Natural killer cell treated with Interleukin-12 subunit alpha and Interleukin-12 subunit beta and Interleukin-15 and Interleukin-18, amount 100 ng/mL, for 72 hours (primary cell): ENCODE data around the gene TRIM51. TPM values are rescaled to one million over a fixed set of nuclear protein-coding genes. Genes with fewer than 3 reads are reported as not detected.
"Not testable (repeated sequence)": the region's sequence is repeated elsewhere in the genome, so short reads cannot be mapped to it uniquely, and the experiment has no call there.

Source experiments
- ATAC-seq, 2 donors: fragments of 150-1000 bp; cut with Tn5 transposase in 1 of 2; sonication (Bioruptor Pico), chemical (Tn5 transposase) in 1 of 2; 2 replicates each; pipeline ENCODE4 v1.10.0; 2021
- DNase-seq: peaks from one replicate; pipeline ENCODE4 v3.0.0; 2022; ENCODE audit warnings: low spot score
- H3K27ac Mint-ChIP-seq, 2 donors: 1 replicate in 1 of 2; 2 replicates in 1 of 2; pipeline ENCODE4 v1.8.0; 2022; ENCODE audit warnings: mixed read lengths in 2 of 2, mild to moderate bottlenecking in 1 of 2, moderate library complexity in 1 of 2
- H3K27me3 Mint-ChIP-seq, 2 donors: 1 replicate in 1 of 2; 2 replicates in 1 of 2; pipeline ENCODE4 v1.8.0; 2022; ENCODE audit warnings: mixed read lengths in 2 of 2
- H3K36me3 Mint-ChIP-seq: one replicate; pipeline ENCODE4 v1.8.0; 2022; ENCODE audit warnings: mixed read lengths
- H3K4me1 Mint-ChIP-seq, 2 donors: 1 replicate in 1 of 2; 2 replicates in 1 of 2; pipeline ENCODE4 v1.8.0; 2022; ENCODE audit warnings: low read depth in 2 of 2, mixed read lengths in 2 of 2, mild to moderate bottlenecking in 1 of 2
- H3K4me3 Mint-ChIP-seq: one replicate; pipeline ENCODE4 v1.8.0; 2022; ENCODE audit warnings: mixed read lengths
- H3K9me3 Mint-ChIP-seq: 2 replicates; pipeline ENCODE4 v1.8.0; 2022; ENCODE audit warnings: mixed read lengths
- total RNA-seq, 2 donors: library from RNA; stranded (reverse); gene quantifications; one replicate each; pipeline ENCODE4 v1.2.3, GENCODE V29; 2022

TRIM51 gene, protein sequence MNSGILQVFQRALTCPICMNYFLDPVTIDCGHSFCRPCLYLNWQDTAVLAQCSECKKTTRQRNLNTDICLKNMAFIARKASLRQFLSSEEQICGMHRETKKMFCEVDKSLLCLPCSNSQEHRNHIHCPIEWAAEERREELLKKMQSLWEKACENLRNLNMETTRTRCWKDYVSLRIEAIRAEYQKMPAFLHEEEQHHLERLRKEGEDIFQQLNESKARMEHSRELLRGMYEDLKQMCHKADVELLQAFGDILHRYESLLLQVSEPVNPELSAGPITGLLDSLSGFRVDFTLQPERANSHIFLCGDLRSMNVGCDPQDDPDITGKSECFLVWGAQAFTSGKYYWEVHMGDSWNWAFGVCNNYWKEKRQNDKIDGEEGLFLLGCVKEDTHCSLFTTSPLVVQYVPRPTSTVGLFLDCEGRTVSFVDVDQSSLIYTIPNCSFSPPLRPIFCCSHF
- 1 to 10 TPM in 1 of 2 donors, not detected in 1; 2.2 TPM for total RNA-seq

DNA sequence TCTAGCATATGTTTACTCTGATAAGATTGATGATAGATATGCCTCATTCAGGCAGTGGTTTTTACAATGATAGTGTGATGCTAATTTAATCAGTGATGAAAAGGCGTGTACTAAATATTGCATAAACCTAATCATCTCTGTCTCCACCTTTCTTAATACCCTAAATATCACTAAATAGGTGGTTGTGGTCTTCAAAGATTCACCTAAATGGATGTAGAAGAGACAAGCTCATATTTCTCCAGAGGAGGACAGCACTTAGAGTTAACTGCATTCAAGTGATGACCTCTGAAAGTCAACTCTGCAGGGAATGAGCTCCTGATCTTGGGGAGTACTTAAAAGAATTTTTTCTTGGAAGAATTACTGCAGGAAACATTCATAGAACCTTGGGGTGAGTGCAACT lies at the start of gene TRIM51:
TRIM51 (plus strand) TSS at position 301 of the 400 bp plus-strand sequence. CDS start 2,132 bp downstream, outside the sequence.
- H3K36me3 Mint-ChIP-seq, H3K27ac Mint-ChIP-seq, H3K27me3 Mint-ChIP-seq, ATAC-seq, H3K4me1 Mint-ChIP-seq, H3K4me3 Mint-ChIP-seq, DNase-seq: not testable (repeated sequence)
- H3K9me3 Mint-ChIP-seq: peaks cover 13% of the 10 kb centered on the region

DNA sequence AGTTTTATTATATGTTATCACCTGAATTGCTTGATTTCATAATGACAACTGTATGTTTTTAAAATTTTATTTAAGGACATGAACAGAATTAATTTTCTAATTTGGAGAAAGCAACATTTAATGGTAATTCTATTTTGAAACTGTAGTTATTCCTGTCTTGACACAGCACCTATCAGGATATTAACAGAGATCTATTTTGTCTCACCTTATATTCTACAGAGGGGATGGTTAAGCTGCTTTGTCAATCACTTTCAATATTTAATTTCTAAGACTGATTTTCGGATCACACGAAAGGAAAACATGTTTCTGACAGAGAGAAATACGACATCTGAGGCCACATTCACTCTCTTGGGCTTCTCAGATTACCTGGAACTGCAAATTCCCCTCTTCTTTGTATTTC lies 44.6 kb upstream of the TRIM51 start, which contains the start of gene OR5D16:
OR5D16 (plus strand) TSS at position 301 of the 400 bp plus-strand sequence; CDS start at position 301, 0 bp downstream.
- DNase-seq: no peak
- H3K27me3 Mint-ChIP-seq: no peaks in the 10 kb centered on the region
- ATAC-seq: no peak
- H3K4me1 Mint-ChIP-seq: no peaks in the 10 kb centered on the region
- peaks cover 8% of the 10 kb centered on the region for H3K9me3 Mint-ChIP-seq
- H3K36me3 Mint-ChIP-seq: no peaks in the 10 kb centered on the region
- no peak within 1 kb of the TSS for H3K27ac Mint-ChIP-seq
- H3K4me3 Mint-ChIP-seq: no peak within 1 kb of the TSS

DNA sequence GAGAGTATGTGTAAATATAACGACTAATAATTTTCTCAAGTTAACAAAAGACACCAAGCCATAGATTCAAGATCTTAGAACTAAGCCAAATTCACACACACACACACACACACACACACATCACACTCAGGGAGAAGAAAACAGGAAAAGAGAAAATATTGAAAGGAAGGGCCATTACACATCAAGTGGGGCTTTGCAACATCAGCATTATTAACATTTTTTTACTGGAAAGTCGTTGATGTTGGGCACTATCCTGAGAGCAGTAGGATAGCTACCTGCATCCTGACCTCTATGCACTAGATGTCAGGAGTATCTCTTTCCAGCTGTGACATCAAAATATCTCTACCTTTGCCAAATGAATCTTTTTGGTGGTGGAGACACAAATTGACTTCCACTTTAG lies 35.6 kb upstream of the TRIM51 start:
- Mint-ChIP-seq H3K4me1 (no peaks in the 10 kb centered on the region), H3K27me3 (no peaks in the 10 kb centered on the region), H3K9me3 (peaks cover 18% of the 10 kb centered on the region), H3K4me3 (no peak overlapping the region), H3K27ac (no peak overlapping the region), H3K36me3 (peaks cover 4% of the 10 kb centered on the region)
- no peak for ATAC-seq
- no peak for DNase-seq

DNA sequence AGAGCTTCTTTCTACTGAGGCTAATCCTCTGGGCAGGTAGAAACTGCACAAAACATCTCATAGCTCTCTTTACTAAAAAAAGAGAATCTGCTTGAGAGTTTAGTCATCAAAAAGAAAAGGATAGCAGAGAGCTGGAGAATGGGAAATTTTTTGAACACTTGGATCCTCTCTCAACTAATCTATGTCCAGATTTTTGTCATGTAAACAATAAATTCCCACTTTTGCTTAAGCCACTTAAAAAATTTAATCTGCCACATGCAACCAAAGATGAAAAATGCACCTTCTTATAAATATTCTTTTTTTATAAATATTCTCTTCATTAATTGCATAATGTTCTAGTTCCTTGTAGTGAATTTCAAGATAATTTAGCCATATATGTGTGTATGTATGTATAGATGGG lies 34.1 kb upstream of the TRIM51 start:
- Mint-ChIP-seq H3K27me3 (no peaks in the 10 kb centered on the region), H3K4me3 (no peak overlapping the region), H3K4me1 (no peaks in the 10 kb centered on the region), H3K9me3 (peaks cover 25% of the 10 kb centered on the region), H3K27ac (no peak overlapping the region), H3K36me3 (peaks cover 4% of the 10 kb centered on the region)
- ATAC-seq: no peak
- DNase-seq: no peak

DNA sequence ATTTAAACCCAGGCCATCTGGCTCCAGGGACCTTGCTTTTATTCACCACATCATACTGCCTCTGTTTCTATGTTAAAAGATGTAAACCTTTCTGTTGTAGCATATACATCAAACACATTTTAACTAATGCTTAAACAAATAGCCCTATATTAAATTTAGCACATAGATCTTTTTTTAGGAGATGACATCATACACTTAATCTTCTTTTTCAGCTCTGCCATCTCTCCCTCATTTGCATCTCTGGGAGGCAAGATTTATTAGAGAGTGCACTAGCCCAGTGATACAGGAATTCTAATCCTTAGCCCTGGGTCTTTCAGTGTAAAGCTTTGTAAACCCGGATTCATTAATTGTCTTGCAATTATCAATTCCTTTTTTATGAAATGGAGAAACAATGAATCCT lies 31.0 kb upstream of the TRIM51 start:
- no peak overlapping the region for H3K27ac Mint-ChIP-seq
- peaks cover 29% of the 10 kb centered on the region for H3K9me3 Mint-ChIP-seq
- no peaks in the 10 kb centered on the region for H3K27me3 Mint-ChIP-seq
- ATAC-seq (no peak), DNase-seq (no peak)
- no peak overlapping the region for H3K4me3 Mint-ChIP-seq
- no peaks in the 10 kb centered on the region for H3K4me1 Mint-ChIP-seq
- peaks cover 5% of the 10 kb centered on the region for H3K36me3 Mint-ChIP-seq

DNA sequence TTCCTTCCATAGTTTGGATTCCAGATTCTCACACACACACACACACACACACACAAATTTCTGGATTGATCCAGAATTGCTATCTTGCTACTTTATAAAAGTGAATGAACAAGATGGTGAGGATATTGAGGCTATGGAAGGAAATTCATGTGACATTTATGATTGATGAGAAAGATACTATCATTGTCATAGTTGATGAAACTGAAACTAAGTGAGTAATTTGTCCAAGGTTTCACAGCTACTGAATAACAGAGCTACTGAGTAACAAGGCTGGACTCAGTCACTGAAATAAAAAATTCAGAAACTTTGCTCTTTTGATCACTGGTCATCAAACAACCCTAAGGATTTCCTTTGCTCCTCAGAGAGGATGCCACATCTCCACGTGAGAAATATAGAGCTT lies 28.4 kb upstream of the TRIM51 start:
- DNase-seq: no peak
- peaks cover 5% of the 10 kb centered on the region for H3K36me3 Mint-ChIP-seq
- H3K27ac Mint-ChIP-seq: no peak overlapping the region
- no peaks in the 10 kb centered on the region for H3K27me3 Mint-ChIP-seq
- H3K4me3 Mint-ChIP-seq: no peak overlapping the region
- H3K9me3 Mint-ChIP-seq: peaks cover 26% of the 10 kb centered on the region
- no peak for ATAC-seq
- no peaks in the 10 kb centered on the region for H3K4me1 Mint-ChIP-seq

DNA sequence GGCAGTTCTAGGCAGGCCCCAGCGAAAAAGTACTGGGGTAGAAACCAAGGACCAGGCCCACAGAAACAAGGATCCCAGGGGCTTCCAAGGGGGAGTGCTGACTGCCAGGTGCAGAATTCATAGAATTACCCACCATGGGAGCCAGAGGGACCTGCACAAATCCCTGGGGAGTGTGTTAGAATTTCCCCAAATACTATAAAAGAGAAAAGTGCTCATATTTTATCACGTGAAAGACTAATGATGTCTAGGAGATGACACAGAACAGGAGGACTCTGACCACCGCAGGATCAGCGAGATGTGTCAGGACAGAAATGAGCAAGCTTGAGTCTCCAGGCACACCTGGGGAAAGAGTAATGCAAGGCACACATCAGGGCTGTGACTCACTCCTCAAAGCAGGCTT lies 15.7 kb upstream of the TRIM51 start:
- not testable (repeated sequence) for H3K27me3 Mint-ChIP-seq, H3K36me3 Mint-ChIP-seq, H3K27ac Mint-ChIP-seq

DNA sequence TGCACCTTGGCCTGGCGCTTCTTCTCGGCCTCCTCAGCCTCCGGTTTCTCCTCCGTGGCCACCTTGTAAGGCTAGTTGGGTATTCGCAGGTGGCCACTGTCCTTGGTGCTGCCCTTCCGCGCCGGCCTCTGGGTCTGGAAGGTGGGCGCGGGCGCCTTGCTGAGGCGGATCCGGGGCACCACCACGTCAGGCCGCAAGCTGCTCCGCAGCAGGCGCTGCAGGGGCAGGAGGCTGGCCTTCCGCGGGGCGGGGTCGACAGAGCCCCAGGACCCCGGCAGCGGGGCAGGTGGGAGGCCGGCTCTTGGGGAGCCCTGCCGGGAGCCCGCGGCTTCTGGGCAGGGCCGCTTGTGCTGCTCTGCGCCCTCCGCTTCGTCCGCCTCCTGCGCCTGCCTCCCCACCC lies 10.4 kb upstream of the TRIM51 start:
- not testable (repeated sequence) for ATAC-seq, DNase-seq, H3K27ac Mint-ChIP-seq, H3K4me3 Mint-ChIP-seq, H3K27me3 Mint-ChIP-seq, H3K9me3 Mint-ChIP-seq, H3K4me1 Mint-ChIP-seq, H3K36me3 Mint-ChIP-seq

More for the DNA sequence above, 15.7 kb upstream of the TRIM51 start:
- H3K4me1 Mint-ChIP-seq, DNase-seq, ATAC-seq, H3K4me3 Mint-ChIP-seq: not testable (repeated sequence)
- H3K9me3 Mint-ChIP-seq: peaks cover 14% of the 10 kb centered on the region

DNA sequence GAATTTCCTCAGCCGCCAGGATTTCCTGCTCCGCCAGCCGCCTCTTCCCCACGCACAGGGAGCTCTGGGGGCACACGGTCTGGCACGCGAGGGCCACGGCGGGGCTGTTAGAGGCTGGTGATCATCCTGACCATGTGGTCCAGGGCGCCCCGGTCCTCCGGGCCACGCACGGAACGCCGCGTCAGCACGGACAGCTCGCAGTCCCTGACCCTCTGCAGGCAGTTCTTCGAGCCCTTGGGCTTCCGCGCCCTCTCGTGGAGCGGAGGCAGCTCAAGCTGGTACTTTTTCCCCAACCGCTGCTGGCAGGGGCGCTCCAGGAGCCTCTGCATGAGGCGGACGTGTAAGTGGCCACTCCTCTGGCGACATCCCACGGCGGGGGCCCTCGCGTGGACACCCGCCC lies 10.0 kb upstream of the TRIM51 start:
- H3K4me1 Mint-ChIP-seq, ATAC-seq, H3K9me3 Mint-ChIP-seq, H3K27ac Mint-ChIP-seq, H3K27me3 Mint-ChIP-seq, H3K36me3 Mint-ChIP-seq, H3K4me3 Mint-ChIP-seq, DNase-seq: not testable (repeated sequence)

DNA sequence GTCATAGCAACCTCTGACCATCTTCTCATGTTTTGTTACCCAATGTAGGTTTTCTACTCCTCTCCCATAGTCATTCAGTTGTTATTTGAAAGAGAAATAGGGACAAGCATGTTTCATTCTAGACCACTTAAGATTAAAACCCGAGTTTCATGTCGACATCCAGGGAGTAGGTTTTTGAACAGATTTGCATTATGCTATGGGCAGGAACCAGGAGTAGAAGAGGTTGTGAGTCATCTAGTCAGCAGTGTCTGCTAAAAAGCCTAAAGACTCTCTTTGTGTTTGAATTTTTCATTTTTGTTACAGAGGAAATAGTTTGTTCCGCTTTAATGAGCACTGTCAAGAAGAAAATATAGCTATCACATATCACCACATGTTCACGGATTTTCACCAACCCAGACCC lies 1.9 kb downstream of the TRIM51 start:
- not testable (repeated sequence) for H3K4me3 Mint-ChIP-seq, ATAC-seq, H3K27me3 Mint-ChIP-seq, DNase-seq, H3K4me1 Mint-ChIP-seq, H3K36me3 Mint-ChIP-seq, H3K27ac Mint-ChIP-seq
- H3K9me3 Mint-ChIP-seq: peaks cover 13% of the 10 kb centered on the region

DNA sequence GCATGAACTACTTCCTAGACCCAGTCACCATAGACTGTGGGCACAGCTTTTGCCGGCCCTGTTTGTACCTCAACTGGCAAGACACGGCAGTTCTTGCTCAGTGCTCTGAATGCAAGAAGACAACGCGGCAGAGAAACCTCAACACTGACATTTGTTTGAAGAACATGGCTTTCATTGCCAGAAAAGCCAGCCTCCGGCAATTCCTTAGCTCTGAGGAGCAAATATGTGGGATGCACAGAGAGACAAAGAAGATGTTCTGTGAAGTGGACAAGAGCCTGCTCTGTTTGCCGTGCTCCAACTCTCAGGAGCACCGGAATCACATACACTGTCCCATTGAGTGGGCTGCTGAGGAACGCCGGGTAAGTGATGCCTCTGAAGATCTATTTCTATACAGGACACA lies 2.4 kb downstream of the TRIM51 start:
- not testable (repeated sequence) for H3K36me3 Mint-ChIP-seq, DNase-seq, ATAC-seq, H3K4me1 Mint-ChIP-seq, H3K27me3 Mint-ChIP-seq, H3K27ac Mint-ChIP-seq, H3K4me3 Mint-ChIP-seq
- H3K9me3 Mint-ChIP-seq: peaks cover 13% of the 10 kb centered on the region

DNA sequence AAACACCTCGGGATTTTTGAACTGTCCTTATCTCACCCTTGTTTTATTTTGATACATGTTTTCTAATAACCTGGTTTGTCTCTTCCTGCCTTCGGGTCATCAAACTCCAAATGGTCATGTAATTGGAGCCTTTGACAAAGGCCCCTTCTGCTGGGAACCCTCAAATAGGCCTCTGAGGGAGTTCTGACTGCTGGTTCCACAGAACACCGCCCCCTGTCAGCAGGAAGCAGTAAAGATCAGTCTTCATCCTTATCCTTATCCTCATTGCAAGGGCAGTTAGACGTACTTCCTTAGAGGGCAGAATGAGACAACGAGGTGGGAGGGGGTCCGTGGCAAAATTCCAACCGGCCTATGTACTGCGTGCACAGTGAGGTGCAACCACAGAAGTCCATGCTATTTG lies 12.1 kb downstream of the TRIM51 start:
- Mint-ChIP-seq H3K4me3 (no peak overlapping the region), H3K27ac (no peak overlapping the region), H3K4me1 (no peaks in the 10 kb centered on the region), H3K36me3 (no peaks in the 10 kb centered on the region), H3K9me3 (peaks cover 4% of the 10 kb centered on the region), H3K27me3 (no peaks in the 10 kb centered on the region)
- DNase-seq: no peak
- ATAC-seq: no peak

DNA sequence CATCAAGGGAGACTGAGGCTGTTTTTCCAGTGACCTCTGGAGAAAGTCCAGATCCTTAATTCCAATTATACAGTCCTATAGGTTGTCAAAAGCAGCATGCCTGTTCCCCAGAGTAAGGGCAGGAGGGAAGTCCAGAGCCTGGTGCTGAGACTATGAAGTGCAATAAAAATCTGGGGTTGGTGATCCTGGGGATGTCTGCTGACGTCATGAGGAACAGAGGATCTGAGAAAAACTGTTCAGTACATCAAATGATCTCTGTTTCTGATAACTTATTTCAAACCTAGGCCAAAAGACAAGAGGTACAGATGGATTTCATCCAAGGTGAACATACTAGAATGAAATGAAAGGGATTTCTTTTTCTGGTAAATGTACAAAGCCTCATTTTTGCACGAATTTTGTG lies 19.2 kb downstream of the TRIM51 start:
- H3K9me3 Mint-ChIP-seq: peaks cover 14% of the 10 kb centered on the region
- no peaks in the 10 kb centered on the region for H3K36me3 Mint-ChIP-seq
- no peak overlapping the region for H3K4me3 Mint-ChIP-seq
- no peak overlapping the region for H3K27ac Mint-ChIP-seq
- H3K27me3 Mint-ChIP-seq: no peaks in the 10 kb centered on the region
- ATAC-seq (no peak), DNase-seq (no peak)
- no peaks in the 10 kb centered on the region for H3K4me1 Mint-ChIP-seq

DNA sequence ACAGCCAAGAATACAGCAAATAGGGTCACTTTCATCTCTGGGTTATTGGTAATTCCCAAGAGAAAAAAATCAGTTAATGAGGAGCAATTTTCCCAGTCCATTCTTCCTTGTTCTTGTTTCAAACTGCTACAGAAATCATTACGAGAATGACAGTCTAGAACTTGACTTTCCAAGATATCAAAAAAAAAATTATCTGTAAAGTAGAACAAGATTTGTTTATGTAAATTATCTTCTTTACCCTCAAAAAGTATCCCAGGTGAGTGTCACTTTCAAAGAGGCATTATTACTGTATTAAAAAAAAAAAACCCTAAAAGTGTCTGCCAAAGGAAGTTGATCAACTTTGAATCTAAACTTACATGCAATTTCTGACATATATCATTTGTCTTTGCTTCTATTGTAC lies 31.4 kb downstream of the TRIM51 start, which contains the start of gene OR5W2:
OR5W2 (minus strand) TSS at position 101 of the 400 bp plus-strand sequence; CDS start at position 101, 0 bp downstream.
- DNase-seq (no peak), ATAC-seq (no peak)
- Mint-ChIP-seq H3K27ac (no peak within 1 kb of the TSS), H3K4me3 (no peak within 1 kb of the TSS), H3K4me1 (no peaks in the 10 kb centered on the region), H3K27me3 (no peaks in the 10 kb centered on the region), H3K9me3 (peaks cover 11% of the 10 kb centered on the region), H3K36me3 (no peaks in the 10 kb centered on the region)
